ENCODE data around the gene NFATC2. TPM values are rescaled to one million over a fixed set of nuclear protein-coding genes. Genes with fewer than 3 reads are reported as not detected.

Gene NFATC2
- total RNA-seq, 2 experiments from 2014 or later = 35.8 to 36.5 TPM

- peaks cover 18% of the 10 kb centered on the region for H3K4me1 Mint-ChIP-seq (ENCODE audit: low read depth)
- no peaks in the 10 kb centered on the region for H3K36me3 Mint-ChIP-seq
- peaks cover 10% of the 10 kb centered on the region for H3K9me3 Mint-ChIP-seq
- peaks cover 29% of the 10 kb centered on the region for H3K27me3 Mint-ChIP-seq
- DNase-seq = no peak
- no peak overlapping the region for H3K27ac Mint-ChIP-seq
- ChIA-PET CTCF (interaction anchor here (0.9 to 1.1 kb wide), 2 partner anchors 11 to 29 kb away, joined by 3 to 4 read pairs; no protein-coding TSS in a partner anchor), POLR2A (no interaction called here)
- H3K4me3 Mint-ChIP-seq = no peak overlapping the region
- intact Hi-C loops (cut with micrococcal nuclease) = no loop called here
Measured at GRCh38 chr20:51565298-51566144, 23.0 kb upstream of the NFATC2 start.

GRCh38 chr20:51563486-51564332 lies 21.2 kb upstream of the NFATC2 start:
- no peak overlapping the region for H3K27ac Mint-ChIP-seq
- H3K4me3 Mint-ChIP-seq = no peak overlapping the region
- peak; percentile 46 for DNase-seq
- POLR2A ChIA-PET = interaction anchor here (1.4 to 2.1 kb wide), 3 partner anchors 22 to 159 kb away, joined by 3 to 9 read pairs (median 4); partner anchors contain the start of gene NFATC2
- peaks cover 20% of the 10 kb centered on the region for H3K4me1 Mint-ChIP-seq (ENCODE audit: low read depth)
- intact Hi-C loops (cut with micrococcal nuclease) = no loop called here
- no peaks in the 10 kb centered on the region for H3K36me3 Mint-ChIP-seq
- CTCF ChIA-PET = interaction anchor here (0.9 to 1.7 kb wide), 6 partner anchors 21 to 576 kb away, joined by 3 to 5 read pairs (median 4); partner anchors contain the start of gene NFATC2
- H3K9me3 Mint-ChIP-seq = peaks cover 9% of the 10 kb centered on the region
- H3K27me3 Mint-ChIP-seq = peaks cover 39% of the 10 kb centered on the region

GRCh38 chr20:51563174-51563485 lies 20.6 kb upstream of the NFATC2 start:
- Mint-ChIP-seq H3K27ac (no peak overlapping the region), H3K27me3 (peaks cover 39% of the 10 kb centered on the region), H3K9me3 (peaks cover 3% of the 10 kb centered on the region), H3K4me3 (no peak overlapping the region), H3K36me3 (no peaks in the 10 kb centered on the region), H3K4me1 (ENCODE audit: low read depth) (peaks cover 20% of the 10 kb centered on the region)
- ChIA-PET CTCF (interaction anchor here (0.9 to 1.7 kb wide), 6 partner anchors 21 to 575 kb away, joined by 3 to 5 read pairs (median 4); partner anchors contain the start of gene NFATC2), POLR2A (interaction anchor here (1.4 to 2.1 kb wide), 3 partner anchors 21 to 158 kb away, joined by 3 to 9 read pairs (median 4); partner anchors contain the start of gene NFATC2)
- DNase-seq = no peak
- intact Hi-C loops (cut with micrococcal nuclease) = no loop called here

GRCh38 chr20:51562332-51563173 lies 20.0 kb upstream of the NFATC2 start:
- ChIA-PET POLR2A (interaction anchor here (1.4 to 2.1 kb wide), 3 partner anchors 21 to 158 kb away, joined by 3 to 9 read pairs (median 4); partner anchors contain the start of gene NFATC2), CTCF (interaction anchor here (0.6 to 1.7 kb wide), 5 partner anchors 60 to 575 kb away, joined by 3 to 5 read pairs (median 3); no protein-coding TSS in a partner anchor)
- DNase-seq = peak; percentile 19
- Mint-ChIP-seq H3K27ac (no peak overlapping the region), H3K9me3 (no peaks in the 10 kb centered on the region), H3K4me3 (peak overlapping the region; percentile 49), H3K27me3 (peaks cover 41% of the 10 kb centered on the region), H3K36me3 (no peaks in the 10 kb centered on the region), H3K4me1 (ENCODE audit: low read depth) (peaks cover 20% of the 10 kb centered on the region)
- intact Hi-C loops (cut with micrococcal nuclease) = no loop called here

- CTCF ChIA-PET = no interaction called here
- Mint-ChIP-seq H3K4me1 (ENCODE audit: low read depth) (peaks cover 20% of the 10 kb centered on the region), H3K36me3 (no peaks in the 10 kb centered on the region), H3K9me3 (no peaks in the 10 kb centered on the region), H3K4me3 (peak overlapping the region; percentile 49), H3K27ac (no peak overlapping the region), H3K27me3 (peaks cover 47% of the 10 kb centered on the region)
- no peak for DNase-seq
- POLR2A ChIA-PET = interaction anchor here (2.1 kb wide), 1 partner anchor 157 kb away, joined by 4 read pairs; no protein-coding TSS in a partner anchor
- intact Hi-C loops (cut with micrococcal nuclease) = no loop called here
Measured at GRCh38 chr20:51562027-51562331, 19.5 kb upstream of the NFATC2 start.

GRCh38 chr20:51560550-51561307 lies 18.2 kb upstream of the NFATC2 start:
- Mint-ChIP-seq H3K9me3 (no peaks in the 10 kb centered on the region), H3K27ac (no peak overlapping the region), H3K27me3 (peaks cover 51% of the 10 kb centered on the region), H3K4me1 (ENCODE audit: low read depth) (peaks cover 20% of the 10 kb centered on the region), H3K4me3 (peak overlapping the region; percentile 40), H3K36me3 (no peaks in the 10 kb centered on the region)
- ChIA-PET CTCF (no interaction called here), POLR2A (no interaction called here)
- no peak for DNase-seq
- intact Hi-C loops (cut with micrococcal nuclease) = no loop called here

GRCh38 chr20:51560042-51560441 lies 17.5 kb upstream of the NFATC2 start:
- intact Hi-C loops (cut with micrococcal nuclease) = no loop called here
- ChIA-PET POLR2A (interaction anchor here (0.5 kb wide), 1 partner anchor 19 kb away, joined by 3 read pairs; no protein-coding TSS in a partner anchor), CTCF (no interaction called here)
- no peak for DNase-seq
- Mint-ChIP-seq H3K4me3 (no peak overlapping the region), H3K27ac (no peak overlapping the region), H3K9me3 (no peaks in the 10 kb centered on the region), H3K27me3 (peaks cover 54% of the 10 kb centered on the region), H3K36me3 (no peaks in the 10 kb centered on the region), H3K4me1 (ENCODE audit: low read depth) (peaks cover 20% of the 10 kb centered on the region)

GRCh38 chr20:51554538-51555165 lies 12.1 kb upstream of the NFATC2 start:
- Mint-ChIP-seq H3K36me3 (no peaks in the 10 kb centered on the region), H3K9me3 (no peaks in the 10 kb centered on the region), H3K27me3 (peaks cover 28% of the 10 kb centered on the region), H3K4me1 (ENCODE audit: low read depth) (peaks cover 10% of the 10 kb centered on the region), H3K27ac (no peak overlapping the region), H3K4me3 (no peak overlapping the region)
- CTCF ChIA-PET = interaction anchor here (0.9 to 1.9 kb wide), 3 partner anchors 10 to 12 kb away, joined by 3 to 11 read pairs (median 3); partner anchors contain the start of gene NFATC2
- POLR2A ChIA-PET = interaction anchor here (1.2 to 2.3 kb wide), 2 partner anchors 13 to 28 kb away, joined by 3 to 12 read pairs; partner anchors contain the start of gene NFATC2
- intact Hi-C loops (cut with micrococcal nuclease) = no loop called here
- no peak for DNase-seq

- Mint-ChIP-seq H3K4me3 (no peak overlapping the region), H3K4me1 (ENCODE audit: low read depth) (peaks cover 10% of the 10 kb centered on the region), H3K36me3 (no peaks in the 10 kb centered on the region), H3K27me3 (peaks cover 23% of the 10 kb centered on the region), H3K27ac (no peak overlapping the region), H3K9me3 (no peaks in the 10 kb centered on the region)
- DNase-seq = no peak
- ChIA-PET POLR2A (interaction anchor here (1.2 to 2.3 kb wide), 2 partner anchors 12 to 28 kb away, joined by 3 to 12 read pairs; partner anchors contain the start of gene NFATC2), CTCF (interaction anchor here (1.3 to 1.9 kb wide), 2 partner anchors 9 to 11 kb away, joined by 3 to 11 read pairs; partner anchors contain the start of gene NFATC2)
- intact Hi-C loops (cut with micrococcal nuclease) = no loop called here
Measured at GRCh38 chr20:51553897-51554486, 11.5 kb upstream of the NFATC2 start.

GRCh38 chr20:51551186-51551585 lies 8.7 kb upstream of the NFATC2 start:
- Mint-ChIP-seq H3K27ac (no peak overlapping the region), H3K9me3 (no peaks in the 10 kb centered on the region), H3K27me3 (peaks cover 12% of the 10 kb centered on the region), H3K4me3 (no peak overlapping the region), H3K36me3 (no peaks in the 10 kb centered on the region), H3K4me1 (ENCODE audit: low read depth) (peaks cover 10% of the 10 kb centered on the region)
- POLR2A ChIA-PET = interaction anchor here (1.5 kb wide), 1 partner anchor 10 kb away, joined by 5 read pairs; no protein-coding TSS in a partner anchor
- CTCF ChIA-PET = no interaction called here
- no peak for DNase-seq
- intact Hi-C loops (cut with micrococcal nuclease) = no loop called here

Data from activated CD4-positive, alpha-beta memory T cell treated with anti-CD3 and anti-CD28 coated beads for 36 hours (primary cell).